HG02623 (cell line): ENCODE measurements around the gene ALDH1A2.
"Not testable (repeated sequence)": the region's sequence is repeated elsewhere in the genome, so short reads cannot be mapped to it uniquely, and the experiment has no call there.

ENCODE experiments used
- ATAC-seq: cut with Tn5 transposase; IDR thresholded peaks from one replicate; pipeline ENCODE4 v1.9.1; 2021; ENCODE audit warnings: moderate library complexity; ENCODE audit not compliant: unreplicated experiment

The ALDH1A2 gene

GRCh38 chr15:58002338-58003126 lies 63.0 kb downstream of the ALDH1A2 start:
- no peak for ATAC-seq

DNA sequence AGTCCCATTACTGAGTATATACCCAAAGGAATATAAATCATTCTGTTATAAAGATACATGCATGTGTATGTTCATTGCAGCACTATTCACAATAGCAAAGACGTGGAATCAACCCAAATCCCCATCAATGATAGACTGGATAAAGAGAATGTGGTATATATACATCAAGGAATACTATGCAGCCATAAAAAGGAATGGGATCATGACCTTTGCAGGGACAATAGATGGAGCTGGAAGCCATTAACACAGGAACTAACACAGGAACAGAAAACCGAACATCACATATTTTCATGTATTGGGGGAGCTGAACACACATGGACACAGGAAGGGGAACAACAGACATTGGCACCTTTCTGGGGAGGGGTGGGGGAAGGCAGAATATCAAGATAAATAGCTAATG lies 65.8 kb downstream of the ALDH1A2 start:
- not testable (repeated sequence) for ATAC-seq

- no peak for ATAC-seq
Measured at GRCh38 chr15:57996561-57996960, 69.0 kb downstream of the ALDH1A2 start.

- no peak for ATAC-seq
Measured at GRCh38 chr15:57994221-57995049, 71.1 kb downstream of the ALDH1A2 start.

GRCh38 chr15:57993409-57994145 lies 71.9 kb downstream of the ALDH1A2 start:
- ATAC-seq = no peak

DNA sequence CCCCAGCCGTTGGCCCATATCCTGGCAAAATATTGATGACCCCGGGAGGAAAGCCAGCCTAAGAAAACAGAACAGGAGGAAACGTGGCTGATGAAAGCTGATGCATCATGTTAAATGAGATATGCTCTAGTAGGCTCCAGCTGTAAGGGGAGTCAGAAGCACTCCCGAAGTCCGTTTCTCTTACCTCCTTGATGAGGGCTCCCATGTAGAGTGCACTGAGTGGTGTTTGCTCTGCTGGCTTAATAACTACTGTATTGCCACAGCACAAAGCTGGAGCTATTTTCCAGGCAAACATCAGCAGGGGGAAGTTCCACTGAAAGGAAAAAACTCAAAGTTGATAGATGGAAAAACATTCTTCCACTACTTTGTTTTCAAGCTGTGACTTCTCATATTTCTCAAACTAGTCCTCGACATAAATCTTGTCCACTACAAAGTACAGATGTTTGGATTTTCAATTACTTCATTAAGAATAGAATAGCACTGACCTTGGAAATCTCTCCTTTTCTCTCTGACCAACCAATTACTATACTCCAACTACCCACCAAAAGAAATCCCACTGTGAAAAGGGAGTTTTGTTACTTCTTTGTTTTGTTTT lies 72.7 kb downstream of the ALDH1A2 start:
- ATAC-seq = no peak

DNA sequence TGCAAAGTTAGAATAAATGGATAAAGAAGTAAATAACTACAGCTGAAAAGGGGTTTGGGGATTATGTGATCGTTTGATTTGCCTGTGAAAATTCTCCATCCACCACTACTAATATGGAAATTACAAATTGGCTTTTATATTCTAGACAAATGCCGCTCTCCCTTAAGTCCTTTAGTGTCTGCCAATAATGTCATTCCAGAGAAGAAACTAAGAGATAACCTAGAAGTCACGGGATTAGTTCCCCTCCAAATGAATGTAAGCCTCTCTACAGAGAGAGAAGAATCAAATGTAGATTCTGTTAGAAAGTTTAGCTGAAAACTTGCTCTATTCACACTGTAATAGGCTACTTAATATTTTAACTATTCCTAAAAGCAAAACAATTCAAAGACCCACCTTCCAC lies 92.0 kb downstream of the ALDH1A2 start:
- ATAC-seq = no peak

DNA sequence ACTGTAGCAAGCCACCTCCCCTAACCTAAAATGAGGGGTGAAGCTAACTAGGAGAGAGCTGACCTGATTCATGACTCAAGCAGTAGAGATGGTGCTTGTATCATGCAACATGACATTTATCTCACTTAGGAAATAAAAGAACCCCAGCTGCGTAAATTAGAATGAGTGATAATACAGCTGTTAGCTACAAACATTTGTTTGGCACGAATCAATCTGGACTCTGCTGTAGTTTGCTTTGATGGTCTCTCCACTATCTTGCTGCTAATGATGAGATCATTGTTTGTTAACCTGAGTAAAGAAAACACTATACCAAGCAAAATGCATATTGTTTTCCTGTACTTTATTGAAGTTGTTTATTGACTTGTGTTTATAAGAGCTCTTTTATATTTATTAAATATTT lies 92.6 kb downstream of the ALDH1A2 start:
- no peak for ATAC-seq

DNA sequence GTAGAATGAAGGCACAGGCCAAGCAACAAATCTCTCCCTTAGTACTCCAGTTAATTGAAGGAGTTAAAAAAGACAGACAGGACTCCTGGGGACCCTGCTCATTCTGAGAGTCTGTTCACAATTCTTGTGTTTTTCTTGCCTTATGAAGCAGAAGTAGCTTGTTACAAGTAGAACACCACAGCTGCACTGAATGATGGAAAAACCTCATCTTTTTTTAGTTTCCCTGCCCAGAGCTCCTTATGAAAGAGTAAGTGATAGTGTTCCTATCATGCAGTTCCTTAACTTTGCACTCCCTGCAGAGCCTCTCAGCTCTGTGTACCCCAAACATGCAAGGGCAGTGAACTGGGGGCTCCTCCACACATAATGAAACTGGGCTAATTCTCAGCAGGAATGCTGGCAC lies 95.5 kb downstream of the ALDH1A2 start:
- no peak for ATAC-seq

- no peak for ATAC-seq
Measured at GRCh38 chr15:57969355-57969754, 96.2 kb downstream of the ALDH1A2 start.

DNA sequence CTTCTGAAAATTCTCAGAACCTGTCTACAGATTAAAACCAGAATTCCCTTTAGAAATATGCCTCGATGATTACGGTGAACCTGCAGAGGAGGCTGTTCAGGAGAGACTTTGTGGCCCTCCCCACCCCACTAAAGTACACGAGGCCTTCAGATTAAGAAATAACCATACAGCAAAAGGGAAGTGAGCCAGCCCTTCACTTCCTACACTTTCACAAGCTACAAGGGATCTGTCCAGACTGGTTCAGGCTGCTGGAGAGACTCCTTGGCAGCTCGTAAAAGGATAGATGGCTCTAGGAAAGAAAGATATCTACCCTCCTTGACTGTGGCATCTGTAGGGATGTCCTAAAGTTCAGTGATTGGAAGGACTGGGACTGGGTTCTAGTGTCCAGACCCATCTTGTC lies 102.6 kb downstream of the ALDH1A2 start:
- no peak for ATAC-seq

DNA sequence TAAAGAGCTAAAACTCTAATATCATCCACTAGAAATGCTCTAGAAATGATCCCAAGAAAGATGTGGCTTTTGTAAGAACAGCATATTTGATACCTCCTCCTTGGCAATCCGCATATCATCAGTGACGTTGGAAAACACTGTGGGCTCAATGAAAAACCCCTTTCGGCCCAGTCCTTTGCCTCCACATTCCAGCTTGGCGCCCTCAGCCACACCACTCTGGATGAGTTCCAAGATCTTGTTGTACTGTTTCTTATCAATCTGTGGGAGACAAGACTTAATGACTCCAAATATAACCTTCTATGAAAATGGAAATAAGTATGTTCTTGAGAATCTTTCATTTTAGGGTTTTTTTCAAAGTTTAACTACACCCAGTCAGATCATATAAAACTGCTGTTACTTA lies 103.6 kb downstream of the ALDH1A2 start:
- ATAC-seq = no peak

DNA sequence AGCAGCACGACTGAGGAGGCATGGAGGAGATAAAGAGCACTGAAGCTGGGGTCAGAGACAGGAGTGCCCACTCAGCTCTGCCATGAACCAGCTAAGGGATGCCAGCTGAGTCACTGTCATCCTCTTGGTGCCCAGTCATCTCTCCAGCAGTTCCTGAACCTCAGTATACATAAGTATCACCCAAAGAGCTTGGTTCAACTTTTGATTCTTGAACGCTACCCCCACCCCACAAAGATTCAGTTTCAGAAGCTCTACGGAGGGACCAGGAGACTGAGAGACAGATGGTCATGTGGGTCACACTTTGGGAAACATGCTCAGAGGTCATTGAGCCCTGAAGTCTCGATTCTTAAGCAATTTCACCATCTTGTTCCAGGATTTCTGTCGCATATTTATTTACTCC lies 108.4 kb downstream of the ALDH1A2 start:
- no peak for ATAC-seq

- ATAC-seq = no peak
Measured at GRCh38 chr15:57953874-57954273, 111.6 kb downstream of the ALDH1A2 start.

DNA sequence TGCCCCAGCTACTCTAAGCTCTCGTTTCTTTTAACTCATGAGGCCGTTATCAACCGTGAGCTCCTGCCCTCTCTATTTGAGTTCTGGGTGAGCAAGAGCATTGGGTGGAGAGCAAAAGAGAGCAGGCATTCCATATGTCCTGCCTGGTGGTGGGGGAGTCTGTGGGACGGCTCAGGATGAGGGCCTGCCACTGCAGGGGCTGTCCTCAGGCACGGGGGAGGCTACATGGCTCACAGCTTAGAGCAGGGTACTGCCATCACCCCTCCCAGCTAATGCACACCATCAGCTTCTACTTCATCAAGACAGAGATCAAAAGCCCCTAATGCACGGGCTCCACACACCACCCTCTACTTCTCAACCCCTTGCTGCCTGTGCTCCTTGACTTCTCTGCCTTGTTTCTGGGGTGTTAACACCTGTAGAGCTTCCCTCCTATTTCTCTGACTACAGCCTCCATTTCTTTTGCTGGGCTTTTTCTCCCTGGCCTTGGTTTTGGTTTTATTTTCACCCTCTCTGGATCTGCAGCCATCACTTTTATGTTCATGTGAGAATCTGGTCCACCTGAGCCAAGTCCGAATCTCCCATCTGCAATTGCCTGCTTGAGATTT lies 114.1 kb downstream of the ALDH1A2 start:
- ATAC-seq = no peak

- no peak for ATAC-seq
Measured at GRCh38 chr15:57950381-57950946, 115.0 kb downstream of the ALDH1A2 start.

- no peak for ATAC-seq
Measured at GRCh38 chr15:57949374-57949943, 116.1 kb downstream of the ALDH1A2 start.

GRCh38 chr15:57948351-57949289 lies 116.9 kb downstream of the ALDH1A2 start:
- no peak for ATAC-seq

GRCh38 chr15:57947781-57948180 lies 117.7 kb downstream of the ALDH1A2 start:
- ATAC-seq = no peak
